ENCODE results near the gene TMED1.
A peak's percentile ranks its signal among the peaks of the same experiment; 100 is the strongest.

The TMED1 gene

DNA sequence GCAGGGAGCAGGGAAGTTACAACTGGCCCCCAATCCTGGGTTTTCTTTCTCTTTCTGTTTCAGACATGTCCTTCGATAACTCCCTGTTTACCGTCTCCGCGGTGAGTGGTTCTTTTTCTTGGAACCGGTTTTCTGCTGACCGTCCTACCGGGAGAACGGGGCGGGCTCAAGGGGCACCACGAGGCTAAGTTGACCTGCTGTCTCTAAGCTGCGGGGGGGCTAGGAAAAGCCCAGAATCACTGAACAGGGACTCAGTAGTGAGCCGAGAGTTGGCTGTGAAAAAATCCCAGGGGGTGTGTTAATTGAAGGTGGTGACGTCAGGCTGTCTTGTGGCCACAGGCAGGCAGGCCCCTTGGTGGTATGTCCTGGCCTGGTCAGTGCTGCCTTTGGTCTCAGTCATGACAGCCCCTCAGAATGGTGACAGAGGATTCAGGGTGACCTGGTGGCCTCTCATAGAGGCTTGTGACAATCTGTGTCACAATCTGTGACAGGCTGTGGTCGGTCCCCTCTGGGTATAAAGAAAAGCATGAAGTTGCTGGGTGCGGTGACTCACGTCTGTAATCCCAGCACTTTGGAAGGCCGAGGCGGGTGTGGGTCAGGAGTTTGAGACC is 27.2 kb upstream of the TMED1 start:
- TF ChIP-seq YY1 (IDR thresholded peaks at IDR 0.05; ENCODE audit: low read depth) (no peak), NFIC (IDR thresholded peaks at IDR 0.05) (no peak), FOXM1 (IDR thresholded peaks at IDR 0.05; ENCODE audit: borderline replicate concordance, low read depth) (no peak), EP300 (IDR thresholded peaks at IDR 0.05; ENCODE audit: borderline replicate concordance) (no peak)
- TF ChIP-seq, protein P1, sequence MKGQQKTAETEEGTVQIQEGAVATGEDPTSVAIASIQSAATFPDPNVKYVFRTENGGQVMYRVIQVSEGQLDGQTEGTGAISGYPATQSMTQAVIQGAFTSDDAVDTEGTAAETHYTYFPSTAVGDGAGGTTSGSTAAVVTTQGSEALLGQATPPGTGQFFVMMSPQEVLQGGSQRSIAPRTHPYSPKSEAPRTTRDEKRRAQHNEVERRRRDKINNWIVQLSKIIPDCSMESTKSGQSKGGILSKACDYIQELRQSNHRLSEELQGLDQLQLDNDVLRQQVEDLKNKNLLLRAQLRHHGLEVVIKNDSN (IDR thresholded peaks at IDR 0.05): no peak
- TF ChIP-seq, protein P2, sequence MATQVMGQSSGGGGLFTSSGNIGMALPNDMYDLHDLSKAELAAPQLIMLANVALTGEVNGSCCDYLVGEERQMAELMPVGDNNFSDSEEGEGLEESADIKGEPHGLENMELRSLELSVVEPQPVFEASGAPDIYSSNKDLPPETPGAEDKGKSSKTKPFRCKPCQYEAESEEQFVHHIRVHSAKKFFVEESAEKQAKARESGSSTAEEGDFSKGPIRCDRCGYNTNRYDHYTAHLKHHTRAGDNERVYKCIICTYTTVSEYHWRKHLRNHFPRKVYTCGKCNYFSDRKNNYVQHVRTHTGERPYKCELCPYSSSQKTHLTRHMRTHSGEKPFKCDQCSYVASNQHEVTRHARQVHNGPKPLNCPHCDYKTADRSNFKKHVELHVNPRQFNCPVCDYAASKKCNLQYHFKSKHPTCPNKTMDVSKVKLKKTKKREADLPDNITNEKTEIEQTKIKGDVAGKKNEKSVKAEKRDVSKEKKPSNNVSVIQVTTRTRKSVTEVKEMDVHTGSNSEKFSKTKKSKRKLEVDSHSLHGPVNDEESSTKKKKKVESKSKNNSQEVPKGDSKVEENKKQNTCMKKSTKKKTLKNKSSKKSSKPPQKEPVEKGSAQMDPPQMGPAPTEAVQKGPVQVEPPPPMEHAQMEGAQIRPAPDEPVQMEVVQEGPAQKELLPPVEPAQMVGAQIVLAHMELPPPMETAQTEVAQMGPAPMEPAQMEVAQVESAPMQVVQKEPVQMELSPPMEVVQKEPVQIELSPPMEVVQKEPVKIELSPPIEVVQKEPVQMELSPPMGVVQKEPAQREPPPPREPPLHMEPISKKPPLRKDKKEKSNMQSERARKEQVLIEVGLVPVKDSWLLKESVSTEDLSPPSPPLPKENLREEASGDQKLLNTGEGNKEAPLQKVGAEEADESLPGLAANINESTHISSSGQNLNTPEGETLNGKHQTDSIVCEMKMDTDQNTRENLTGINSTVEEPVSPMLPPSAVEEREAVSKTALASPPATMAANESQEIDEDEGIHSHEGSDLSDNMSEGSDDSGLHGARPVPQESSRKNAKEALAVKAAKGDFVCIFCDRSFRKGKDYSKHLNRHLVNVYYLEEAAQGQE (IDR thresholded peaks at IDR 0.05; ENCODE audit: low read depth): no peak

DNA sequence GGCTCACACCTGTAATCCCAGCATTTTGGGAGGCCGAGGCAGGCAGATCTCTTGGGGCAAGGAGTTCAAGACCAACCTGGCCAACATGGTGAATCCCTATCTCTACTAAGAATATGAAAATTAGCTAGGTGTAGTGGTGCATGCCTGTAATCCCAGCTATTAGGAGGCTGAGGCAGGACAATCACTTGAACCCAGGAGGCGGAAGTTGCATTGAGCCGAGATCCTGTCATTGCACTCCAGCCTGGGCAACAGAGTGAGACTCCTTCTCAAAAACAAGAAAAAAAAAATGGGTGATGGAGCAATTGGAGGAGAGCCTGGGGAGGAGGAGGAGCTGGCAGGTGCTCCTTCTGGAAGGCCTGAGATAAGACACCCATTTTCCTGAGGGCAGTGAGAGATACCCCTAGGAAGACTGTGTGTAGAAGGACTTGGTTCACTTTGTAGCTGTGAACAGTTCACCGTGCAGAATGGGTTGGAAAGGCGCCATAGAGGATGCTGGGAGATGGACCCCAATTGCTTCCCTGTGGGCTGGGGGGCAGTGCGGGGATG is 26.6 kb upstream of the TMED1 start:
- TF ChIP-seq TCF12 (IDR thresholded peaks at IDR 0.05; ENCODE audit: low read depth): no peak

DNA sequence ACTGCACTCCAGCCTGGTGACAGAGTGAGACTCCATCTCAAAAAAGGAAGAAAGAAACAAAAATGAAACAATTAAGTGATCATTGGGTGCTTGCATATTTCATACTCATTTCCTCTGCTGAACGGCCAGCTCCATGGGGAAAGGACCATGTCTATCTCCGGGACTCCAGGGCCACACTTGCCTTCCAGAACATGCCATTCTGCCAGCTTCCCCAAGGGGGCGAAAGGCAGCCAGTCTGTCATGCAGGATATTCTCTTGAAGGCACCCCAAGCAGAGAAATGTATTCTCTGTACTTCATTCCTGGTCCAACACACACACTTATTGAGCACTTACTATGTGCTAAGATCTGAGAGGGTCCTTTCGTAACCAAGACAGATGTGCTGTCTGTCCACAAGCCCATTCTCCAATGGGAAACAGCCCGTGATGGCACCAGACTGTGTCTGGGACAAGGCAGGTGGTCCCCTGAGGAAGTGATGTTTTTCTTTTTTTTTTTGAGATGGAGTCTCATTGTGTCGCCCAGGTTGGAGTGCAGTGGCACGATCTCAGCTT is 25.2 kb upstream of the TMED1 start:
- no peak for TF ChIP-seq TEAD4 (IDR thresholded peaks at IDR 0.05)
- peak; percentile 34; the same call in 1 of the 2 replicates for TF ChIP-seq RAD21 (IDR thresholded peaks at IDR 0.05; ENCODE audit: low read depth)
- no peak for TF ChIP-seq EGR1 (IDR thresholded peaks at IDR 0.05)
- no peak for TF ChIP-seq YY1 (IDR thresholded peaks at IDR 0.05; ENCODE audit: low read depth)
- TF ChIP-seq CEBPB (IDR thresholded peaks at IDR 0.05): no peak
- TF ChIP-seq, protein P2 (IDR thresholded peaks at IDR 0.05; ENCODE audit: low read depth): no peak

DNA sequence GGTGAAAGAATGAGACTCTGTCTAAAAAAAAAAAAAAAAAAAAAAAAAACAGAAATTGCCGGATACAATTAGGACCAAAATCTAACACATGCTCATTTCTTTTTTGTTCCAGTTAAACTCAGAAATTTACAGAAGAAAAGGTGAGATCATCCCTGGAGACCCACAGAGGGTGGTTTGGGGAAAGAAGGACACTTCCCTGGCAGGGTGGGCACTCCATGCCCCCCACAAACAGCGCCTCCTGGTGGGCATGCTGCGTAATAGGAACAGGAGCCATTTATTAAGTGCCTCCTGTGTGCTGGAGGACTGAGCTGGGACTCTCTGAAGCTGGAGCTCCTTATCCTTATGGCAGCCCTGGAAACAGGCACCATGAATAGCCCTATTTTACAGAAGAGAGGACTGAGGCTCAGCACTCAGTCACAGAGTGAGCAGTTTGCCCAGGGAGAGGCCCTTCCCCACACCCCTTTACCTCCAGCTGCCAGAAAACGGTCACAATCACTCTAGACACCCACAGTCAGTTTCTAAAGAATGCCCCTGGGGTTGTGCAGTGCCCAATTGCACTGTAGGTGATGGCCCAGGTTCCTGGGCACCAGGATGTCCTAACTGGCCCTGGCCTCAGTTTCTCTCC is 22.3 kb upstream of the TMED1 start:
- TF ChIP-seq EP300 (IDR thresholded peaks at IDR 0.05; ENCODE audit: borderline replicate concordance) (no peak), FOXM1 (IDR thresholded peaks at IDR 0.05; ENCODE audit: borderline replicate concordance, low read depth) (no peak), CREB1 (IDR thresholded peaks at IDR 0.05; ENCODE audit: low read depth) (no peak), ZBTB7A (IDR thresholded peaks at IDR 0.05; ENCODE audit: low read depth) (peak; percentile 78; the same call in 1 of the 2 replicates), RAD21 (IDR thresholded peaks at IDR 0.05; ENCODE audit: low read depth) (peak; percentile 36; the same call in 1 of the 2 replicates)

DNA sequence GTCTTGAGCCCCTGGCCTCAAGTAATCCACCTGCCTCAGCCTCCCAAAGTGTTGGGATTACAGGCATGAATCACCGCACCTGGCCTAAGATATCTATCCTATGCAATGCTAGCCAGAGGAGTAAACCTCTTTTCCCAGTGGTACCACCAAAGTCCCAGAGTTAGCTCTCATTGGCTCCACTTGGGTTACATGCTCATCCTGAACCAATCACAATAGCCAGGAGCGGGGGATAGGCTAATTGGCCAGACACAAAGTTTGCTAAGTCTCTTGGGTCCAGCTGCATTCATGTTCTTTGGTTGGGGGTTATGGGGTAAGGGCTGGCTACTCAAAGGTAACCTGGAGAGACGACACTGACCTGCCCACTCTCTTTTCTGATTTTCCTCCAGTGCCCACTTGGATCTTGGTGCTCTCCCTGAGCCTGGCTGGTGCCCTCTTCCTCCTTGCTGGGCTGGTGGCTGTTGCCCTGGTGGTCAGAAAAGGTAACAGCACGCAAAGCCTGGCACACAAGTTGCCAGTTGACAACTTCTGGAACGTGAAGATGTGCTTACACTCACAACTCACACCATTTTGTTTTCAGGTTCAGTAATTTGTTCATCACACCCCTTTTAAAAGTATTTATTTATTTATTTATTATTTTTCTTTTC is 20.0 kb upstream of the TMED1 start:
- TF ChIP-seq, protein P1 (IDR thresholded peaks at IDR 0.05): no peak
- TF ChIP-seq RAD21 (IDR thresholded peaks at IDR 0.05; ENCODE audit: low read depth): peak; percentile 19; the same call in 1 of the 2 replicates

DNA sequence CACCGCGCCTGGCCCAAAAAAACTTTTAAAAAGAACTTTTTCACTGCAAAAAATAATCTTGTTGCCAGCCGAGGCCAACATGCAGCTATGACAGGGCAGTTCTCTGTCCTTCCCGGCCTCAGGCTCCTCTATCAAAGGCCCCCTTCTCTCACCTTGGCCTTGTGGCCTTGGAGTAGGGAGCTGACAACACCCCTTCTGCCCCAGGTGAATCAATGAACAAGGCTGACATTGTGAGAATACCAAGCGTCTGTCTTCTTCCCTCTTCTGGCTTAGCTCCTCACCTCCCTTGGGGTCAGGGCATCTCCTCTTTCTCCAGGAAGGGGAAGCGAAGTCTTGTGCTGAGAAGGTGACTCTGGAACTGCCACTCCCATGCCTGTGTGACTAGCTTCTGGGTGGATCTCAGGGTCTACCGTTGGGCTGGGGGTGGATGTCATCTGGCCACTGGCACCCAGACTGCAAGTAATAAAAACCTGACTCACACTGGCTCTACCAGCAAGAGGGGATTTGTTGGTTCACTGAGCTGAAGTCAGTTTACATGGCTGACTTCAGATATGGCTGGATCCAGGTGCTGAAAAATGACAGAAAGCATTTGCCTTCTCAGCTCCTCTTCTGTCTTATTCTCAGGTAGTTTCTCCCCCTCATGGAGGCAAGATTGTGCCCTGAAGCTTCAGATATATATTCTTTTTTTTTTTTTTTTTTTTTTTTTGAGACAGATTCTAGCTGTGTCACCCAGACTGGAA is 18.5 kb upstream of the TMED1 start:
- TF ChIP-seq NFIC (IDR thresholded peaks at IDR 0.05) (no peak), RAD21 (IDR thresholded peaks at IDR 0.05; ENCODE audit: low read depth) (no peak), FOXM1 (IDR thresholded peaks at IDR 0.05; ENCODE audit: borderline replicate concordance, low read depth) (no peak), YY1 (IDR thresholded peaks at IDR 0.05; ENCODE audit: low read depth) (no peak), ZBTB7A (IDR thresholded peaks at IDR 0.05; ENCODE audit: low read depth) (no peak), CEBPB (IDR thresholded peaks at IDR 0.05) (no peak), EP300 (IDR thresholded peaks at IDR 0.05; ENCODE audit: borderline replicate concordance) (no peak), TEAD4 (IDR thresholded peaks at IDR 0.05) (no peak), EGR1 (IDR thresholded peaks at IDR 0.05) (no peak), CREB1 (IDR thresholded peaks at IDR 0.05; ENCODE audit: low read depth) (no peak), TCF12 (IDR thresholded peaks at IDR 0.05; ENCODE audit: low read depth) (no peak)
- TF ChIP-seq, protein P1 (IDR thresholded peaks at IDR 0.05): no peak
- TF ChIP-seq, protein P3, sequence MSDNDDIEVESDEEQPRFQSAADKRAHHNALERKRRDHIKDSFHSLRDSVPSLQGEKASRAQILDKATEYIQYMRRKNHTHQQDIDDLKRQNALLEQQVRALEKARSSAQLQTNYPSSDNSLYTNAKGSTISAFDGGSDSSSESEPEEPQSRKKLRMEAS (IDR thresholded peaks at IDR 0.05): no peak
- TF ChIP-seq, protein P2 (IDR thresholded peaks at IDR 0.05; ENCODE audit: low read depth): no peak
